GM15510 (cell line): ENCODE measurements around the gene KCNN1.

ENCODE experiments used
- POLR2A ChIP-seq: IDR thresholded peaks from 3 replicates; pipeline ENCODE4 v1.6.1; 2011; ENCODE audit warnings: borderline replicate concordance; ENCODE audit not compliant: insufficient read length; ENCODE audit errors: extremely low read depth

The KCNN1 gene

DNA sequence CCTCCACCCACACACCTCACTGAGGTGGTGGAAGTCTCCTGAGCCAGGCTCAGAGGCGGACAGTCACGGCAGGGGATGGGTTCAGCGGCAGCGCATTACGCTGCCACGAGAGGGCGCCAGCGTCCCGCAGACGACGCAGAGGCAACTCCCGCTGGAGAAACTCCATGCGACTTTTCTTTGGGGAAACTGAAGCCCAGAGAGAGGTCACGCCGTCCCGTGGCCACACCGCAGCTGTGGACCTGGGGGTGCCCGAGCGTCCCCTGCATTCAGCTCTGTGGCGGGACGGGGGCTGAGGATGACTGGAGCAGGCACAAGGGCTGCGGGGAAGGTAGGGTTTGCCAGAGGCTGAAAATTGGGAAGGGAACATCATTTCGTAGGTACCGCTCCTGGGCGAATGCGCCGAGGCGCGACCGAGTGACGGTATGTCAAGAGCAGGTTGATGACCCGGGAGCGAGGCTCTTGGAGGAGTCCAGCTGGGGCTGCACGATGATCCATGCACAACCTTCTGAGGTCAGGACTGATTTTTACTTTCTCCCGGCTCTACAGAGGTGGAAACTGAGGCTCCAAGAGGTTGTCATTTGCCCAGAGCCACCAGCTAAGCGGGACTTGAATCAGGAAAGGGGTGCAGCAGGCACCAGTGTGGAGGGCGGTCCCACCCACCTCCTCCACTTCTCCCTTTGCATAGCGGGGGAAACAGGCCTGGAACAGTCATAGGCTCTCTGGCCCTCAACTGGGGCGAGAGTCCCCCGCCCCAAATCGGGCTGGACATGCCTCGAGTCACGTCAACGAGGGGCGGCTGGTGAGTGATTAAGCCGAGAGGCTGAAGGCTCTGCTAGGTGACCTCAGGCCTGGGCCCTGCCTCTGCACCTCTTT, 40.4 kb downstream of the KCNN1 start:
- TF ChIP-seq POLR2A, result no peak

DNA sequence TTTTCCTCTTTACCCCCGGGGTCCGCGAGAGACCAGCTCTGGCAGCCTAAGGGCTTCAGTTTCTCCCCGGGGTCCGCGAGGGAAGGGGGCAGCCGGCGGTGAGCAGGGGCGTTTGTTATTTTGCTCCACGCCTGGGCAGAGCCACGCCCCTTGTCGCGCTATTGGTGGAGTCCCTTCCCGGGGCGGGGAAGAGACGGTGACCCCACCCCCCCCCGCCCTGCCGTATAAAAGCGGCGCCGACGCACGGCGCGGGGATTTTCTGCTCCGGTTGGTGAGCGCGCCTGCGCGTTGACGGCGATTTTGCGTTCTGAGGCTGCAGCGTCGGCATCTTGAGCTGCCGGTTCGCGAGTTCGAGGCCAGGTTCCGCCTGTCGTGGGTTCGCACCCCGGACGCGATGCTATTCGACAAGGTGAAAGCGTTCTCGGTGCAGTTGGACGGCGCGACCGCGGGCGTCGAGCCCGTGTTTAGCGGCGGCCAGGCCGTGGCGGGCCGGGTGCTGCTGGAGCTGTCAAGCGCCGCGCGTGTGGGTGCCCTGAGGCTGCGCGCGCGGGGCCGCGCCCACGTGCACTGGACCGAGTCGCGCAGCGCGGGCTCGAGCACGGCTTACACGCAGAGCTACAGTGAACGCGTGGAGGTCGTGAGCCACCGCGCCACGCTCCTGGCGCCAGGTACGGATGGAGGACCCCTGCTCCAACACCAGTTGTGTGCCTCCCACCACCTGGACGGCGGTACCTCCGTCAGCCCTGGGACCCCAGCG, 41.2 kb downstream of the KCNN1 start, which contains the start of gene ARRDC2:
TSS of gene ARRDC2 (plus strand) at position 254 of the 757 bp plus-strand sequence. CDS start at position 395, 141 bp downstream.
- TF ChIP-seq POLR2A, result peak; percentile 38

DNA sequence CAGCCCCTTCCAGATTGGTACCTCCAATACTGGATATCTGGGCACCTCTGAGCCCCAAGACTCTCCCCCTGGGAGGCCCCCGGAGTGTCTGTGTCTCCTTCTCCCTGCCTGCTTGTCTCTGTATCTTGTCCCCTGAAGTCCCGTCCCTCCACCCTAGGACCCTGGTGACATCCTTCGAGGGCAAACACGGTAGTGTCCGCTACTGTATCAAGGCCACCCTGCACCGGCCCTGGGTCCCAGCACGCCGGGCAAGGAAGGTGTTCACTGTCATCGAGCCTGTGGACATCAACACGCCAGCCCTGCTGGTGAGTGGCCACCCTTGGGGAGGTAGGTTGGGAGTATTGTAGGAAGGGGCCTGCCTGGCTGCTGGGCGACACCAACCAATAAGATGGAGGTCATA, 41.9 kb downstream of the KCNN1 start:
- no peak for TF ChIP-seq POLR2A

DNA sequence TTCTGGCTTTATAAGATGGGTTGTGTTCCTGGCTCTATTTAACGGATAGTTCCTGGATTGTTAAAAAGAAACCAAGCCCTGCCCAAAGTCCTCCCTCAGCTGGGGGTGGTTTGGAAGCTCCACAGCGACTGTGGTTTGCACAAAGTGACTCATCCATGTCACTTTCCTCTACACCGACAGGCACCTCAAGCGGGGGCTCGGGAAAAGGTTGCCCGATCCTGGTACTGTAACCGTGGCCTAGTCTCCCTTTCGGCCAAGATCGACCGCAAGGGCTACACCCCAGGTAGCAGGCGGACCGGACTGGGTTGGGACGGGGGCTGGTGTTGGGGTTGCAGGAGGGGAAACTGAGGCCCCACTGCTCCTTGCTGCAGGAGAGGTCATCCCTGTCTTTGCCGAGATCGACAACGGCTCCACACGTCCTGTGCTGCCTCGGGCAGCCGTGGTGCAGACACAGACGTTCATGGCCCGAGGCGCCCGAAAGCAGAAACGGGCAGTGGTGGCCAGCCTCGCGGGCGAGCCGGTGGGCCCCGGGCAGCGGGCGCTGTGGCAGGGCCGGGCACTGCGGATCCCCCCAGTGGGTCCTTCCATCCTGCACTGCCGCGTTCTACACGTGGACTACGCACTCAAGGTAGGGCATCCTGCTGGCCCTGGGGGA, 42.6 kb downstream of the KCNN1 start:
- TF ChIP-seq POLR2A, result no peak

DNA sequence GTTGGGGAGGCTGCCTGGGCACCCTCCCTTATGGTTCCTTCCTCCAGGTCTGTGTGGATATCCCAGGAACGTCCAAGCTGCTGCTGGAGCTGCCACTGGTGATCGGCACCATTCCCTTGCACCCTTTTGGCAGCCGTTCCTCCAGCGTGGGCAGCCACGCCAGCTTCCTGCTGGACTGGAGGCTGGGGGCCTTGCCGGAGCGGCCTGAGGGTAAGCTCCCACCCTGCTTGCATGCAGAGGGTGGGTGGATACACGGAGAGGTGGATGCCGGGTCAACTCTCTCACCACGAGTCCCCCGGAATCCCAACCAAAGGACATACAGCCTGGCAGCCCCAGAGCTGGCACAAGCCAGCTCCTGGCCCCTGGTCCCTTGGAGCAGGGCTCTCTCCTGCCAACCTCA, 43.2 kb downstream of the KCNN1 start:
- no peak for TF ChIP-seq POLR2A

DNA sequence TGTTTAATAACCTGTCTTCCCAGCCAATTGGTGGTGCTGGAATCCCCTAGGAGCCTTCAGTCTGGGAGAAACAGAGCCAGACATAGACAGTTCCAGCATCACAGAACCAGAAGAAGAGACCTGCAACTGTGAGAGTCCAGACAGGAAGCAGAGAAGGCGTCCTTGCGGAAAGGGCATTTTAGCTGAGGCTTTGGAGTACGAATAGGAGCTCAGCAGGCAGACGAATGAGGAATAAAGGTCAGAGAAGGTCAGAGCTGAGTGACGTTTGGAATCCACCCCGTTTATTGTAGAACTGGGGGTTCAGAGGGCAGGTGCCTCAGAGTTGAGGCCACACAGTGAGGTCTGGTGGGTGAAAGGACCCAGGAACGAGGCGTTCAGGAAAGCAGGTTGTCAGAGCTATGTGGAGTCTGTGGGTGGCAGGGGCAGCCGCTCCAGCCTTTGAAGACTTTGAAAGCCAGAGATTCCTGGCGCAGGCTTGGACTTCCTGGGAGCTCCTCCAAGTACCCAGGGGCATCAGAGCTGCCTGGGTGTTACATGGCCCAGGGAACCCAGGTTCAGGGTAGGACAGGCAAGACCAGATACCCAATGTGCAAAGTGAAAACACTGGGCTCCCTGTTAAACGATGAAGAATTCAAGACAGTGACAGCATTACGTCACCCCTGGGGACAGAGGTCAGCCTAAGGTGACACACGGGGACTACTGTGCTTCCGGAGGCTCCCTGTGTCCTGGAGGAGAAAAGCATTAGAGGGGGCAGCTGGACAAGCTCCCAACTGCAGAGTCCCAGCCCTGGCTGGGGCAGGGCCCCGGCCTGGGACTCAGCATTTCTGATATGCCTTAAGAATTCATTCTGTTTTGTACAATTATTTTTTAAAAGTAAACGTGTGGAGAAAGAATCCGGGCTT, 46.6 kb downstream of the KCNN1 start:
- no peak for TF ChIP-seq POLR2A

DNA sequence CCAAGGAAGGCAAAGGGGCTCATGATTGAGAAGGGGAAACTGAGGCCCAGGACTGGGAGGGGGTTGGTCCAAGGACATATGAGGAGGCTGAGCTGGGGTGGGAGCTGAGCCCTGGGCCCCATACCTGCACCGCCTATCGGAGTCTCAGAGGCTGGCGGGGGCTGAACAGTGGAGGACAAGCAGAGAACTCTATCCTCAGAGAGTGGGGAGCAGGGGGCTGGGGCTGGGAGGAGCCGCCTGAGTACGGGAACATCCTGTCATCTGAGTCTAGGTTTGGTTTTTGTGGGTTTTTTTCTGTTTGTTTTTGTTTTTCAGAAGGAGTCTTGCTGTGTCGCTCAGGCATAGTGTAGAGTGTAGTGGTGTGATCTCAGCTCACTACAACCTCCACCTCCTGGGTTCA, 47.3 kb downstream of the KCNN1 start:
- TF ChIP-seq POLR2A, result no peak

DNA sequence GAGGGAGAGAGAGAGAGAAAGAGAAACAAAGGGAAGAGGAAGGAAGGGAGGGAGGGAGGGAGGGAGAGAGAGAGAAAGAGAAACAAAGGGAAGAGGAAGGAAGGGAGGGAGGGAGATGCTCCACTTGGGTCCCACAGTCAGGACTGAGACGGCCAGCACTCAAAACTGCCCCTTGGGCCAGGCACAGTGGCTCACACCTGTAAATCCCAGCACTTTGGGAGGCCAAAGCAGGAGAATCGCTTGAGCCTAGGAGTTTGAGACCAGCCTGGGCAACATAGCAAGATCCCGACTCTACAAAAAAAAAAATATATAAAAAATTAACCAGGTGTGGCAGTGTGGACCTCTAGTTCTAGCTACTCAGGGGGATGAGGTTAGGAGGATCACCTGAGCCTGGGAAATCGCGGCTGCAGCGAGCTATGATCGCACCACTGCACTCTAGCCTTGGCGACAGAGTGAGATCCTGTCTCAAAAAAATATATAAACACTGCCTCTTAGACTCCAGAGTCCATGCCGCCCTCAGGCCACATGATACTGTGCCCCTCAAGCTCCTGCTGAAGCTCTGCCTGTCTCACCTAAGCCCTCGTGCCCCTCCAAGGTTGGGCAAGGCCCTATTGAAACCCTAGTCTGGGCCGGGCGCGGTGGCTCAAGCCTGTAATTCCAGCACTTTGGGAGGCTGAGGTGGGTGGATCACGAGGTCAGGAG, 49.5 kb downstream of the KCNN1 start:
- no peak for TF ChIP-seq POLR2A

DNA sequence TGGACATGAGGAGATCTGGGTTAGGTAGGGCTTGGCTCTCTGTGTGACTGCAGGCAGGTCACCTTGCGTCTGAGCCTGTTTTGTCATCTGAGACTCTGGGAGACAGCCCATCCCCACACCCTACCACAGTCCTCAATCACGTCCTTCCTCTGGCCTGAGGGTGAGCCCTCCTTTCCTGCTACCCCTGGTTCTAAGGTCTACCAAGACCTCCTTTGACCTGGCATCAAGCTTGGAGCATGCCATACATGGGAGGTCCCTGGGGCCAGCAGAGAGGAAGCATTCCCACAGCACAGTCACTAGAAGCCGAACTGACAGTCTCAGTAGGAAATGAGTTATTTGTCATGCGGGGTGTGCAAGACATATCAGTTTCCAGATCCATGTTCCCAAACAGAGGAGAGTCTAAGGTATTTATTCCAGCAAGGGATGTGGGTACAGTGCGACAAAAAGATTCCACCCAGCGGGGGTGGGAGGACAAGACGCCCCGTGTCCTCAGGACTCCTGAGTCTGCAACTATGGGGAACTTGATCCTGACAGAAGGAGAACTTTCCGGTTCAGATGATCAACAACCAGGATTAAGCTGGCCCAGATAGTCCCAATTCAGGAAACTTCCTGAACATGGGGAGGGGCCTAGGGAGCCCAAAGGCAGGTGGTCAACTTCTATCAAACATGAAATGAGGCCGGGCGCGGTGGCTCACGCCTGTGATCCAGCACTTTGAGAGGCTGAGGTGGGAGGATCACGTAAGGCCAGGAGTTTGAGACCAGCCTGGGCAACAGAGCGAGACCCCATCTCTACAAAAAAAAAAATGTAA, 50.6 kb downstream of the KCNN1 start:
- TF ChIP-seq POLR2A, result no peak

DNA sequence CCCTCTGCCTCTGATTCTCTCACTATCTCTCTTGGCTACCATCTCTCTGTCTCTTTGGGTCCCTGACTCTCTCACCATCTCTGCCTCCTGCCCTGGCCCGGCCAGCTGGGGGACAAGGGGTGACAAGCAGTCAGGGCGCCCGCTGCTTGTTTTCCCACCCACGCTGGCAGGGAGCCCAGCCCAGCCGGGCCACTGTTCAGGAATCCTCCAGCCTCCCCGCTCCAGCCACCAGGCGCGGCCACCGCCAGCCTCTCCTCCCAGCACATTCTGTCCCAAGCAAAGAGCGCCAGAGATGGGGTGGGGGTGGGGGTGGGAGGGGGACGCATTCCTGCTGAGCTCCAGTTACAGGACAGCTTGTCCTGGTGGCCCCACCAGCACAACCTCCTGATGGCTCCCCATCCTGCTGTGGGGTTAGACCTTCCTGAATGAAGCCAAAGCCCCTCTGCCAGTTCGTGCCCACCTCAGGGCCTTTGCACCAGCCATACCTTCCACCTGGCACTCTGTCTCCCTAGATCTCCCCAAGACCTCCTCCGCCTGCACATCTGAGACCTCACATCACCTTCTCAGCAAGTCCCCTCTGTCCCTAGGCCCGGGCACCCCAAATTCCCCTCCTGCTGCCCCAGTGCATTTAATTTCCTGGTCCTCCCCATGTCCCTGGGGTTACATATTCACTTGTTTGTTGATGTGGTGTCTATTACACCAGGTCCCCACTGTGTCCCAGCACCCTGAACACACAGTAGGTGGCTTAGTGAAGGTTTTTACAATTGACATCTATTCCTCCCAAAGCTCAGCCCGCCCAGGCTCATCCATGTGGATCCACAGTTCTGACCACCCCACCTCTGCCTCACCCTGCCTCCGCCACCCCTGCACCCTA, 53.5 kb downstream of the KCNN1 start:
- no peak for TF ChIP-seq POLR2A

DNA sequence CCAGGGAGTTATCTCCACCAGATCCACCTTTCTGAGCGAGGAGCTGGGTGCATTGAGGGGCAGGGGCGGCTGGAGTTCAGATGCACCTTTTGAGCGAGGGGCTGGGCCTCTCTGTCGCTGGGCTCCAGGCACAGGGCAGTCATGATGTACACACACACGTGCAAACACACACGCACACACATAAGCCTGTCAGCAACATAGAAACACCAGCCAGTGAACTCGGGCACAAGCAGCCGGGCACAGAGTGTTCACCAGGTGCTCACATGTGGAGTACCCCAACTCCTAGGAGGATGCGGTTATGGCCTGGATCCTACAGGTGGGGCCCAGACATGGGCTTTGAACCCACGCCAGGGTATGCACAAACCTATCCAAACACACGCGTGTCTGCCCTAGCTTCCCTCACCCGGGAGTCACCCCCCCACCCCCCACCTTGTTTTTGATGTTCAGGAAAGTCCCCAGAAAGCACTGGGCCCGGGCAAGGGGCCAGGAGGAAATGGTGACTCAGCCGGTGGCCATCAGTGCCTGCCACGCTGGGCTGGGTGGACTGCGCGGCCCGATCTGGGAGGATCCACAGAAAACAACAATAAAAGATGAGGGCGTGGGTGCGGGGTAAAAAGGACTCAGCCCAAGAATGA, 54.3 kb downstream of the KCNN1 start:
- no peak for TF ChIP-seq POLR2A
